B cell (primary cell): ENCODE results near the gene SPECC1. TPM values are rescaled to one million over a fixed set of nuclear protein-coding genes. Genes with fewer than 3 reads are reported as not detected.

Experiments
- ATAC-seq: fragments of 200-7000 bp; cut with Tn5 transposase; one replicate; pipeline ENCODE4 v1.10.0; 2021; ENCODE audit warnings: low read depth, mild to moderate bottlenecking, moderate number of reproducible peaks, moderate library complexity
- CTCF ChIA-PET: fragments of 350-600 bp; sonication (Branson Sonifier 250); formaldehyde crosslinking; loops from one replicate; lab custom pipeline; 2021; ENCODE audit warnings: antibody characterized with exemption, inconsistent platforms; lab: Charles Lee
- POLR2A ChIA-PET: fragments of 350-600 bp; sonication (Branson Sonifier 250); formaldehyde crosslinking; loops from one replicate; lab custom pipeline; 2021; ENCODE audit warnings: antibody characterized with exemption; lab: Charles Lee
- DNase-seq: peaks from one replicate; pipeline ENCODE4 v3.0.0; 2013
- H2AFZ ChIP-seq: 2 replicates; pipeline ENCODE4 v1.6.1; 2012; ENCODE audit warnings: mild to moderate bottlenecking, low read depth, low read length; ENCODE audit not compliant: insufficient read depth, poor library complexity, severe bottlenecking
- H3K27ac ChIP-seq, 2 donors: 1 replicate in 1 of 2; 2 replicates in 1 of 2; pipeline ENCODE4 v1.5.1; 2012 to 2013; ENCODE audit warnings: low read length in 2 of 2, mild to moderate bottlenecking in 2 of 2, moderate library complexity in 1 of 2
- H3K27me3 ChIP-seq, 4 experiments: fragments of 200-600 bp in 1 of 4; sonication (generic) in 1 of 4; replicated peaks in 1 of 4; 1 replicate in 2 of 4; 2 replicates in 2 of 4; pipeline versions ENCODE4 v1.6.1 to v1.7.0; 2013 to 2016; ENCODE audit warnings: low read length in 3 of 4, mild to moderate bottlenecking in 2 of 4, mixed read lengths in 1 of 4, moderate library complexity in 1 of 4; ENCODE audit not compliant: insufficient read depth in 4 of 4, control insufficient read depth in 3 of 4; ENCODE audit errors: control extremely low read depth in 1 of 4
- H3K36me3 ChIP-seq, 2 experiments: replicated peaks in 1 of 2; 1 replicate in 1 of 2; 2 replicates in 1 of 2; pipeline versions ENCODE4 v1.6.1 to v1.7.1; 2013; ENCODE audit warnings: low read length in 1 of 2; ENCODE audit not compliant: insufficient read depth in 2 of 2, control insufficient read depth in 1 of 2; ENCODE audit errors: control extremely low read depth in 1 of 2, extremely low read depth in 1 of 2
- H3K4me1 ChIP-seq, 2 donors: fragments of 200-600 bp in 1 of 2; sonication (generic) in 1 of 2; 1 replicate in 1 of 2; 2 replicates in 1 of 2; pipeline versions ENCODE4 v1.5.1 to v1.6.1; 2013 to 2017; ENCODE audit warnings: low read length in 2 of 2; ENCODE audit not compliant: control insufficient read depth in 2 of 2, insufficient read depth in 2 of 2
- H3K4me2 ChIP-seq: replicated peaks from 2 replicates; pipeline ENCODE3; 2012; ENCODE audit warnings: mild to moderate bottlenecking, low read depth, low read length; ENCODE audit not compliant: poor library complexity, severe bottlenecking
- H3K4me3 ChIP-seq, 5 experiments: fragments of 200-600 bp in 1 of 5; sonication (generic) in 1 of 5; 1 replicate in 3 of 5; 2 replicates in 2 of 5; pipeline versions ENCODE4 v1.5.1 to v1.7.0; 2011 to 2016; ENCODE audit warnings: low read length in 4 of 5, mild to moderate bottlenecking in 4 of 5, low read depth in 2 of 5, control low read depth in 1 of 5, moderate library complexity in 1 of 5; ENCODE audit not compliant: insufficient read depth in 1 of 5; ENCODE audit errors: control extremely low read depth in 1 of 5, extremely low read depth in 1 of 5
- H3K79me2 ChIP-seq: fragments of 200-600 bp; sonication (generic); one replicate; pipeline ENCODE4 v1.6.0; 2016; ENCODE audit warnings: low read length; ENCODE audit not compliant: control insufficient read depth, insufficient read depth
- H3K9ac ChIP-seq: fragments of 200-600 bp; sonication (generic); 2 replicates; pipeline ENCODE4 v1.6.1; 2017; ENCODE audit warnings: mild to moderate bottlenecking, low read length, moderate library complexity
- H3K9me3 ChIP-seq, 3 donors: one replicate each; pipeline versions ENCODE4 v1.6.1 to v1.7.1; 2013; ENCODE audit warnings: low read length in 2 of 3; ENCODE audit not compliant: control insufficient read depth in 2 of 3, insufficient read depth in 1 of 3; ENCODE audit errors: control extremely low read depth in 1 of 3
- H4K20me1 ChIP-seq: 2 replicates; pipeline ENCODE4 v1.6.0; 2012; ENCODE audit warnings: mild to moderate bottlenecking, low read length; ENCODE audit not compliant: insufficient read depth, control insufficient read depth, poor library complexity, severe bottlenecking
- H3K27ac Mint-ChIP-seq: one replicate; pipeline ENCODE4 v1.8.0; 2021; ENCODE audit warnings: mixed read lengths
- H3K27me3 Mint-ChIP-seq: one replicate; pipeline ENCODE4 v1.8.0; 2021; ENCODE audit warnings: mixed read lengths
- H3K4me1 Mint-ChIP-seq: one replicate; pipeline ENCODE4 v1.8.0; 2021; ENCODE audit warnings: mixed read lengths
- H3K4me3 Mint-ChIP-seq: one replicate; pipeline ENCODE4 v1.8.0; 2021; ENCODE audit warnings: mixed read lengths
- H3K9me3 Mint-ChIP-seq: one replicate; pipeline ENCODE4 v1.8.0; 2022; ENCODE audit warnings: mixed read lengths; ENCODE audit not compliant: insufficient read depth
- CTCF ChIP-seq: fragments of 200-600 bp; IDR thresholded peaks from one replicate; pipeline ENCODE4 v1.8.0; 2022; ENCODE audit warnings: antibody characterized with exemption, mild to moderate bottlenecking
- EZH2 ChIP-seq: IDR thresholded peaks from 2 replicates; pipeline ENCODE4 v1.6.1; 2012; ENCODE audit warnings: borderline replicate concordance, low read depth, mild to moderate bottlenecking, moderate library complexity, low read length; ENCODE audit not compliant: insufficient read depth, poor library complexity, severe bottlenecking
- WGBS: methylation state at CpG from one replicate; pipeline ENCODE4 v1.1.5; 2013; ENCODE audit warnings: missing lambda C conversion rate; ENCODE audit not compliant: insufficient coverage; 5-methylcytosine and 5-hydroxymethylcytosine counted together
- intact Hi-C: fragments of 100-400 bp; cut with micrococcal nuclease; formaldehyde crosslinking; loops from one replicate; pipeline ENCODE4 v1.10.0; 2022
- polyA plus RNA-seq: library from polyadenylated mRNA; depleted of rRNA; stranded (reverse); fragments of >200 nt; gene quantifications from 2 replicates; pipeline ENCODE4 v1.2.3, GENCODE V29; 2012
- total RNA-seq, 2 donors: library from RNA; stranded (reverse); fragments of 120-200 nt in 1 of 2; gene quantifications; 1 replicate in 1 of 2; 2 replicates in 1 of 2; pipeline versions ENCODE4 v1.2.3 to v1.2.4, GENCODE V29; 2013 to 2022

SPECC1 gene
- total and polyA plus RNA-seq, 2 donors (not counting 1 experiment from before 2014, with no cell fraction given) = 4.6 to 7.4 TPM

GRCh38 chr17:20103454-20104446 lies 94.6 kb downstream of the SPECC1 start:
- no peaks in the 10 kb centered on the region for H3K9me3 ChIP-seq
- H2AFZ ChIP-seq = no peak overlapping the region
- H4K20me1 ChIP-seq = no peaks in the 10 kb centered on the region
- intact Hi-C loops = no loop called here
- H3K9ac ChIP-seq = no peak overlapping the region
- H3K4me3 Mint-ChIP-seq = no peak overlapping the region
- peaks cover 0 to 2% (median 0%) of the 10 kb centered on the region in 4 experiments for H3K27me3 ChIP-seq
- no peak overlapping the region for H3K27ac ChIP-seq
- no peak overlapping the region for H3K27ac Mint-ChIP-seq
- ATAC-seq (no peak), DNase-seq (no peak)
- TF ChIP-seq EZH2 (no peak), CTCF (no peak)
- H3K4me1 ChIP-seq = no peaks in the 10 kb centered on the region
- ChIA-PET POLR2A (no interaction called here), CTCF (interaction anchor here (1.0 kb wide), 1 partner anchor 115 kb away, joined by 5 read pairs; no protein-coding TSS in a partner anchor)
- H3K79me2 ChIP-seq = no peaks in the 10 kb centered on the region
- no peak overlapping the region for H3K4me2 ChIP-seq
- WGBS = 94% methylated on average over 6 of the region's 12 CpGs
- no peaks in the 10 kb centered on the region for H3K9me3 Mint-ChIP-seq
- H3K27me3 Mint-ChIP-seq = peaks cover 14% of the 10 kb centered on the region
- H3K4me1 Mint-ChIP-seq = no peaks in the 10 kb centered on the region
- no peaks in the 10 kb centered on the region for H3K36me3 ChIP-seq
- H3K4me3 ChIP-seq = no peak overlapping the region
